ENCODE data around the gene ICAM4.
A peak's percentile ranks its signal among the peaks of the same experiment; 100 is the strongest.

ICAM4 gene

GRCh38 chr19:10332158-10332964, 45.6 kb downstream of the ICAM4 start:
- no peak for ATAC-seq (ENCODE audit: low read depth)
- TF ChIP-seq, protein P1, sequence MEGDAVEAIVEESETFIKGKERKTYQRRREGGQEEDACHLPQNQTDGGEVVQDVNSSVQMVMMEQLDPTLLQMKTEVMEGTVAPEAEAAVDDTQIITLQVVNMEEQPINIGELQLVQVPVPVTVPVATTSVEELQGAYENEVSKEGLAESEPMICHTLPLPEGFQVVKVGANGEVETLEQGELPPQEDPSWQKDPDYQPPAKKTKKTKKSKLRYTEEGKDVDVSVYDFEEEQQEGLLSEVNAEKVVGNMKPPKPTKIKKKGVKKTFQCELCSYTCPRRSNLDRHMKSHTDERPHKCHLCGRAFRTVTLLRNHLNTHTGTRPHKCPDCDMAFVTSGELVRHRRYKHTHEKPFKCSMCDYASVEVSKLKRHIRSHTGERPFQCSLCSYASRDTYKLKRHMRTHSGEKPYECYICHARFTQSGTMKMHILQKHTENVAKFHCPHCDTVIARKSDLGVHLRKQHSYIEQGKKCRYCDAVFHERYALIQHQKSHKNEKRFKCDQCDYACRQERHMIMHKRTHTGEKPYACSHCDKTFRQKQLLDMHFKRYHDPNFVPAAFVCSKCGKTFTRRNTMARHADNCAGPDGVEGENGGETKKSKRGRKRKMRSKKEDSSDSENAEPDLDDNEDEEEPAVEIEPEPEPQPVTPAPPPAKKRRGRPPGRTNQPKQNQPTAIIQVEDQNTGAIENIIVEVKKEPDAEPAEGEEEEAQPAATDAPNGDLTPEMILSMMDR (IDR thresholded peaks at IDR 0.05; ENCODE audit: poor library complexity, severe bottlenecking): peak; percentile 2
- DNase-seq (ENCODE audit: low spot score): no peak
- Histone ChIP-seq H3K27me3 (ENCODE audit: insufficient read depth, poor library complexity, severe bottlenecking) (no peaks in the 10 kb centered on the region), H3K4me1 (ENCODE audit: insufficient read depth, poor library complexity, severe bottlenecking) (no peaks in the 10 kb centered on the region), H3K36me3 (ENCODE audit: low read depth) (peaks cover 43% of the 10 kb centered on the region), H3K4me3 (ENCODE audit: severe bottlenecking) (peak overlapping the region; percentile 84), H3K27ac (ENCODE audit: poor library complexity, severe bottlenecking) (peak overlapping the region; percentile 49), H3K9me3 (ENCODE audit: severe bottlenecking) (no peaks in the 10 kb centered on the region)

DNA sequence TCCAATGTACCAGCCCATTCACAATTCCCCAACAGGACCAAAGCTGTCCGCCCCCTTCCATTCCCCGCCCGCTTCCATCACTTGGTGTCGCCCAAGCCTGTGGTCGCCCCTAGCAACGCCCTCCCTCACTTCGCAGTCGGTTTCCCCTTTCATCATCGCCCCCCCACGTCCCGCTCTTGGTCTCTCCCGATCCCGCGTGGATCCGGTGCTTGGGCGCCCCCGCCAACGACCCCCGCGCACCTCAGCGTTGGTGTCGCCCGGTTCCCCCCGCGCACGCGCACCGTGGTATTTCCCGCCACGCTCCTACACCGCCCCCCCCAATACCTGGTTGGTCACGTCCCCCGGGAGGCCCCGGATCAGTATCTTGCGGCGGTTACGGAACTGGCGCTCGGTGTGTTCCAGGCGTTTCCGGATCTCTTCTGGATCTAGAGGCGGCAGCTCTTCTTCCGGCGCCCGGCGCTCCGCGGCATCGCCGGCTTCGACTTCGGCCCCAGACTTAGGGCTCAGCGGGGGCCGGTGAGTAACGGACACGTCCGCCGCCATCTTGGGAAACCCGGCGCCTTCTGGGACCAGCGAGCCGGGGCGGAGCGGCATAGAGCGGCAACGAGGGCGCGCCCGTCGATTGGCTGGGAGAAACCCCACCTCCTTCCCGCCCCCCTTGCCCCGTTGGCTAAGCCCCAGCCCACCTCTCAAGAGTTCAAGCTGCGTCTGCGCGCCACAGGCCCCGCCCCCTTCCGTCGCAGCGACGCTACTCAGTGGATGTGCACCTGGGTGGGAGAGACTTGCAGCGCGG, 46.4 kb downstream of the ICAM4 start, which contains the start of gene RAVER1:
Gene RAVER1 (minus strand): TSS at position 565 of the 793 bp plus-strand sequence. CDS start 22 bp downstream, at position 543.
- peak; percentile 96 for DNase-seq (ENCODE audit: low spot score)
- peaks cover 35% of the 10 kb centered on the region for H3K36me3 ChIP-seq (ENCODE audit: low read depth)
- no peaks in the 10 kb centered on the region for H3K27me3 ChIP-seq (ENCODE audit: insufficient read depth, poor library complexity, severe bottlenecking)
- no peaks in the 10 kb centered on the region for H3K4me1 ChIP-seq (ENCODE audit: insufficient read depth, poor library complexity, severe bottlenecking)
- peak within 1 kb of the TSS; percentile 84 for H3K4me3 ChIP-seq (ENCODE audit: severe bottlenecking)
- peak; percentile 84 for ATAC-seq (ENCODE audit: low read depth)
- peak within 1 kb of the TSS; percentile 49 for H3K27ac ChIP-seq (ENCODE audit: poor library complexity, severe bottlenecking)
- TF ChIP-seq, protein P1 (IDR thresholded peaks at IDR 0.05; ENCODE audit: poor library complexity, severe bottlenecking): no peak
- H3K9me3 ChIP-seq (ENCODE audit: severe bottlenecking): no peaks in the 10 kb centered on the region

DNA sequence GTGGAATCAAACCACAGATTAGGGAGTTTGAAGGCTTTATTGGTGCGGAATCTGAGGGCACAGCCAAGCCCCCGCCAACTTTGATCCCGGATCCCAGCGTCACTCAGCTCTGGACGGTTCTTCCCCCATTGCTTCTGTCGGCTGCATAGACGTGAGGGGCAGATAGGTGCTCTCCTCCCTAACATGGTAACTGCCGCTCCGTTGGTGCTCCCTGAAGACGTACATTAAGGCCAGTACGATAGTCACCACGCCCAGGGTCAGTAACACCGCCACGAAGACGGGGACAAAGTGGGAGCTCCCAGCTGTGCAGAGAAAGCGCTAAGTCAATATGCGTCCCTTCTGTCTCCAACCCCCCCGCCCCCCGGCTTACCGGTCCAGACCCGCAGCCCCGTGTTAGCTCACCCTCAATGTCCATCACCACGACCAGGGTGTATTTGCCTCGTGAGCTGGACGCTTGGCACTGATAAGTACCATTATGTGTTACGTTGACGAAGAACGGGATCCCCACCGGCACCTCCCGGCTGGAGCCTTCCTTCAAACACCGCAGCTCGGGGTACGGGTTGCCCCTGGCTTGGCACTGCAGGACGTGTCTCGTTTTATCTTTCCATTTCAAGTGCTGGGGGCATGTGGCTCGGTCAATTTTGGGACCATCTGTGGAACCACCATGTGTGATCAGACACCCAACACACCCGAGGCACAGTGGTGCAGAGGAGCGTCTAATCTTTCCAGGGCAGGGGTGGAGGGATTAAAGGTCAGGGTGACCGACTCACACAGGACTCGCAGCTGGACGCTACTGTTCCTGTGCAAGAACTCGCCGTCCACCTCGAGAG, 47.2 kb downstream of the ICAM4 start:
- ATAC-seq (ENCODE audit: low read depth): peak; percentile 22
- TF ChIP-seq, protein P1 (IDR thresholded peaks at IDR 0.05; ENCODE audit: poor library complexity, severe bottlenecking): no peak
- peaks cover 27% of the 10 kb centered on the region for H3K36me3 ChIP-seq (ENCODE audit: low read depth)
- H3K27me3 ChIP-seq (ENCODE audit: insufficient read depth, poor library complexity, severe bottlenecking): no peaks in the 10 kb centered on the region
- no peaks in the 10 kb centered on the region for H3K9me3 ChIP-seq (ENCODE audit: severe bottlenecking)
- H3K27ac ChIP-seq (ENCODE audit: poor library complexity, severe bottlenecking): peak overlapping the region; percentile 49
- H3K4me1 ChIP-seq (ENCODE audit: insufficient read depth, poor library complexity, severe bottlenecking): no peaks in the 10 kb centered on the region
- DNase-seq (ENCODE audit: low spot score): no peak
- peak overlapping the region; percentile 84 for H3K4me3 ChIP-seq (ENCODE audit: severe bottlenecking)

DNA sequence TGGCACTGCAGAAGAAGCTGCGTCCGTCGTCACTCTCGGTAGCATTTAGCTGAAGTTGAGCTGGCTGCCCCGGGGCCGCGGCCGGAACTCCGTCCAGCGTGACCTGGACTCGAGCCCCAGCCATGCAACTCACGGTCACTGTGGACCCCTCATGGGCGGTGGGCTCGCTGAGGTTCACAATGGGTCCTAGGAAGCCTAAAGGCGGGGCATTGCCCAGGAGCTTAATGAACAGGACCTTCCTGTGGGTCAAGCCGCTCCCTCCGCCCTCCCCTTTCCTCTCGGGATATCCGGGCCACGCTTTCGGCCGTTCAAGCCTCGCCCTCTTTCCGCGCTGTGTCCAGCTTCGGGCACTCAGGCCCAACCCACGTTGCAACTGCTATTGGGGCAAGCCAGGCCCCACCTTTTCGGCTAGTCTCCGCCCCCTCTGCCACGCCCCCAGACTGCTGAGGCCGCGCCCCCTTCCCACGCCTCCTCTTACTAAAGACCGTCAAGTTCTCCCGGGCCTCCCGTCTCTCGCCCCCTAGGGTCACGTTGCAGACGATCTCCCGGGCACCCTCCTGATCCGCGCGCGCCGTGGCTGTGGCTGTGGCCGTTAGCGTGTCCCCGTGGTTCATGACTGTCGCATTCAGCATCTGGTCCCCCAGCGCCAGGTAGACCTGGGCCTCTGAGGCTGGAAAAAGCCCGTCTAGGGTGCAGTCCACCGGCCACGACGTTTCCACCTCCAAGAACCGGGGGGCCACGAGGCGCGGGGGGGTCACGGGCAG, 48.0 kb downstream of the ICAM4 start:
- H3K4me1 ChIP-seq (ENCODE audit: insufficient read depth, poor library complexity, severe bottlenecking): no peaks in the 10 kb centered on the region
- peaks cover 19% of the 10 kb centered on the region for H3K36me3 ChIP-seq (ENCODE audit: low read depth)
- DNase-seq (ENCODE audit: low spot score): peak; percentile 95
- peak; percentile 81 for ATAC-seq (ENCODE audit: low read depth)
- TF ChIP-seq, protein P1 (IDR thresholded peaks at IDR 0.05; ENCODE audit: poor library complexity, severe bottlenecking): peak; percentile 12
- H3K27ac ChIP-seq (ENCODE audit: poor library complexity, severe bottlenecking): peak overlapping the region; percentile 49
- no peaks in the 10 kb centered on the region for H3K9me3 ChIP-seq (ENCODE audit: severe bottlenecking)
- H3K27me3 ChIP-seq (ENCODE audit: insufficient read depth, poor library complexity, severe bottlenecking): no peaks in the 10 kb centered on the region
- H3K4me3 ChIP-seq (ENCODE audit: severe bottlenecking): peak overlapping the region; percentile 84

All from RWPE2 (cell line).